GM21786 (cell line): ENCODE results near the gene RBM4B.

Experiments used
- ATAC-seq: cut with Tn5 transposase; IDR thresholded peaks from one replicate; pipeline ENCODE4 v1.9.1; 2021; ENCODE audit not compliant: unreplicated experiment

The RBM4B gene

DNA sequence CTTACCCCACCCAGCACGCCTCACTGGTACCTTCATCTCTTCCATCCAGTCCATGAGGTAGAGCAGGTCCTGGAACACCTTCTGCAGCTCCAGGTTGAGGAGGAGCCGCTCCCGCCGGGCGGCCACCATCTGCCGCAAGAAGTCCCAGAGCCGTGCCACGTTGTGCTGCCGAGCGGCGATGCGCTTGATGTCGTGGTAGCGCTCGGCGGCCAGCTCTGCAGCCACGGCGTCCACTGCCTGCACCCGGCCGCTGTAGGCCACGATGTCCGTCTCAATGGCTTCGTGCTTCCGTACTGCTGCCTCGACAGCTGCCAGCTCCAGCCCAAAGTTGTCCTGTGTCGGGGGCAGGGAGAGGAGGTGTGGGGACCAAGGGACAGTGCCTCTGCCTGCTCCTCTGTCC lies 29.8 kb upstream of the RBM4B start:
- ATAC-seq: no peak

DNA sequence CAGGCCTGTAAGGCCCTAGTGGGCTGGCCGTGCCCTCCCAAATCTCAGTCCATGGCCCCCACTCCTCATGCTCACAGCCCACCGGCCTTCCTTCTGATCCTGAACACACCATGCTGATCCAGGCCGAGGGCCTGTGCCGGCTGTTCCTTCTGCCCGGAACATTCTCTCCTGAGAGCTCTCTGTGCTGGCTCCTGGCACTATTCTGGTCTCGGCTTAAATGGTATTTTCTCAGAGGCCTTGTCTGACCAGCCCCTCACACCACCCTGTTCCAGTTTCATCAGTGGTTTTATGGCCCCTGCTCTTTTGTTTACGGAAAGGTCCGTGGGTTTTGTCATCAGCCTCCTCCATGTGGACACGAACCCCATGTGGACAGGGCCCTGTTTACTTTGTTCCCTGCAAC lies 29.3 kb upstream of the RBM4B start:
- no peak for ATAC-seq

DNA sequence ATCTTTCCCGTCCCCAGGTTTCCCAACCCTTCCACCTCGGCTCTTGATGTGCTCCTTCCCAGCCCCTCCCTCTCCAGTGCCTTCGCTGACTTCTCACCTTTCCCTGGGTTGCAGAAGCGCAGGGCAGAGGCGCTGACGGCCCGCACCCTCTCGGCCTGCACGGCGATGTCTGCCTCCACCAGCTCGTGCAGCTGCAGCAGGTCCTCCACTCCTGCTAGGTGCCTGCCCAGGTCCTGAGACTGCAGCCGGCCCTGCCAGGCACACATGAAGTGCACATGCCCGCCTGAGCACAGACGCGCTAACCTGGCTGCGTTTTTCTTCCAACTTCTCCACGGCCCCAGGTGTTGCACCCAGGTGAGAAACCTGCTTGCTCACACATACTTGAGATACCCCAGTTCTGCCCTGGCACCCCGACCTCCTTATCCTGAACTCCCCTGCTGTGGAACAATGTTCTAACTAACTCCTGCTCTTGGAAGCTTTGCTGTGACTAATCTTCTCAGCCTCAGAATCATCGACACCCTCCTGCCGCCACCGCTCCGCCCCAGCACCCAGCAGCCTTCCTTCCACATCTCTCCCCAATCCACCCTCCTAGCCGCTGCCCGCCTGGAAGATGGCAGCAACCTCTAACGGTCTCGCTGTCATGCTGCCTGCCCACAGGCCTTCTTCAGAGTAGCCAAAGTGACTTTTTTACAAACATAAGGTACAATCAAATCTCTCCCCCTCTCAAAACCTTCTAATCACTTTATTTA lies 28.1 kb upstream of the RBM4B start:
- no peak for ATAC-seq

DNA sequence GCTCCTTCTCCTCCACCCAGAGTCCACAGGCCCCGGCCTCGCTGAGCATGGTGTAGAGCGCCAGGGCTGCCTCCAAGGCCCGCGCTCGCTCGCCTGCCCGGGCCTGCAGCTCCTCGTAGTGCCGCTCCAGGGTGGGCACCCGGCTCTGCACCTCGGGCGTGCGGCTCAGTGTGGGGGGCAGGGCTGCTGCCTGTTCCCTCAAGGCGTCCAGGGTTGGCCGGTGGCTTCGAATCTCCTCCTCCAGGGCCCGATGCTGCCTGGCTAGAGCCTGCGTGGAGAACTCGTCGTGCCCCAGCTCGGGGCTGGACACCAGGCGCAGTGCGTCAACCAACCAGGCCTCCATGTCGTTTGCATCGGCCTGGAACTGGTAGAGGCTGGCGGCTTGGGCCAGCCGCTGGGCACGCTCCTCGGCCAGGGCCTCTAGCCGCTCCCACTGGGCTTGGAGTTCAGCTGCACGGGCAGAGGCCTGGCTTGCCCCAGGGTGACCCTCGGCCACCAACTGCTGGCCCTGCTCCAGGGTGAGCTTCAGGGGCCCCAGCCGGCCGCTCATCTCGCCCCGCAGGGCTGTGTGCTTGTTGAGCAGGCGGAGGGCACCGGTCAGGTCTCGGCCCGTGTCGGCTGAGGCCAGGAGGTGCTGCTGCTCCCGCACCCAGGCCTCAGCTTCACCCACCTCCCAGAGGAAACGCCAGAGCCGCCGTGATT lies 27.1 kb upstream of the RBM4B start:
- ATAC-seq: no peak

DNA sequence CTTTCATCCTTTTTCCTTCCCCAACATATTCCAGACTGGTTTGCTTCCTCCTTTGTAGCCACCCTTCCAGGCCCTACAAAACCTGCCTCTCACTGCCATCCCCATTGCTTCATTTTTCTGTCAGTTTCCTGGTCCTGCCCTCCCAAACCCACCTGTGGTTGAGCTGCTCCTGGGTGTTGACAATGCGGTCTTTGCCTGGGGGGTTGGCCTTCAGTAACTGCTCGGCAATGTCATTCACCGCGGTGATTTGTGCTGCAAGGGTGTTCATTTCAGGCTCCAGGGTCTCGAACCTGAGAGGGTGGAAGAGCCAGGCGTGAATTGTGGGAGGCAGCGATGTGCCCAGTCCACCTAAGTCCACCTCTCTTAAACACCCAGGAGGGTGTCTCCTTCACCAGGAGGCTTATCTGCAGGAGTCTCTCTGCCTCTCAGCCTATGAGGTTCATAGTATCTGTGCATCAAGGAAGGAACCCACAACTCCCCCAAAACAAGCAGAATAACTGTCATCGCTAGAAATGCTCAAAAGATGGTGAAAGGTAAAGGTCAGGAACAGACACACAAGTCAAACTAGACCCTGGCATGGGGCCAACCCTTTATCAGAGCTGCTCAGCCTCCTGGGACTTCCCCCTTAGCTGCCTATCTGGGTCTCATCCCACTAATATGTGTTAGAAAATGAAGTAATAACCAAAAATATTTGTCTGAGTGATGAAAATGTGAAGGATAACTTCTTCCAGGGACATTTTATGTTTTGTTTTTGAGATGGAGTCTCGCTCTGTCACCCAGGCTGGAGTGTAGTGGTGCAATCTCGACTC lies 23.9 kb upstream of the RBM4B start:
- ATAC-seq: no peak

DNA sequence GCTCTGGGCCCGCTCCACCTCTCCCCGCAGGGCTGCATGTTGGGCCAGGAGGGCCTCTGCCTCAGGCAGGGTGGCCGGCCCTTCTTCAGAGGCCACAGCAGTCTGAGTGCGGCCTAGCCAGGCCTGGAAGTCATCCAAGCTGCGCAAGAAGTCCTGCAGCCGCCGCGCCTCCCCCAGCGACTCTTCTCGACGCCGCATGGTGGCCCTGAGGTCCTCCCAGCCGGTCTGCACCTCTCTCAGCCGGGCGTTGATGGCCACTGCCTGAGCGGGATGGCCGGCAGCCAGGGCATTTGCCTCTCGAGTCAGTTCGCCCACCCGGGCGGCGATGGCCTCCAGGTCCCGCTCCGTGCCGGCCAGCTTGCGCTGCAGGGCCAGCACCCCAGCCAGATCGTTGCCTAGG lies 23.1 kb upstream of the RBM4B start:
- ATAC-seq: no peak

DNA sequence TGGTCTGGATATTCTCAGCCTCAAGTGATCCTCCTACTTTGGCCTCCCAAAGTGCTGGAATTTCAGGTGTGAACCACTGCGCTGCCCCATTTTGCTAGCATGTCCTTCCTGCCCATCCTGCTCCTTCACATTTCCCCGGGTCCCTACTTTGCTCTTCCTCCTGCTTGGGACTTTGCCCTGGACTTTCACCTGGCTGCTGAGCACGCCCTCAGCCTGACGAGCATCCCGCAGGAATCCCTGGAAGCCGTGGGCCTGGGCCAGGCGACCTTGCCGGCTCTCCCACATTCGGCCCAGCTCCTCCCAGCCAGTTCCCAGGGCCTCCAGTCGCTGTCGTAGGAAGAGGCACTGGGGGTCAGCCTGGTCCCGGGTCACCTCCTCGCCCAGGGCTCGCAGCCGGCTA lies 22.6 kb upstream of the RBM4B start:
- ATAC-seq: no peak

DNA sequence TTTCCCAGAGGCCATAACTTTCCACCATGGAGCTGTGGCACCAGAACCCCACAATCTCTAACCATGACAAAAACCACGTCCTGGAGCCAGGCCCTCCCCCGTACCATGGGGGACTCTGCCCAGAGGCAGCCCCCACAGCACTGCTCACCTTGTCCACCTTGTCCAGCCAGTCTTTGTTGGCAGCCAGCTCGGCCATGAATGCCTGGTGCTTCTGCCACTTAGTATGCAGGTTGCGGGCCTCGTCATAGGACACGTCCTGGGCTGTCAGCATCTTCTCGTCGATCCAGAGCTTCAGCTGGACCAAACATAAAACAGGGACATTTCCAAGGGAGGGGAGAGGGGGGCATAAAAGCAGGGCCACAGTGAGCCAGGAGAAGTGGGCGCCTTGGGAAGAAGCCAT lies 20.8 kb upstream of the RBM4B start:
- ATAC-seq: no peak

DNA sequence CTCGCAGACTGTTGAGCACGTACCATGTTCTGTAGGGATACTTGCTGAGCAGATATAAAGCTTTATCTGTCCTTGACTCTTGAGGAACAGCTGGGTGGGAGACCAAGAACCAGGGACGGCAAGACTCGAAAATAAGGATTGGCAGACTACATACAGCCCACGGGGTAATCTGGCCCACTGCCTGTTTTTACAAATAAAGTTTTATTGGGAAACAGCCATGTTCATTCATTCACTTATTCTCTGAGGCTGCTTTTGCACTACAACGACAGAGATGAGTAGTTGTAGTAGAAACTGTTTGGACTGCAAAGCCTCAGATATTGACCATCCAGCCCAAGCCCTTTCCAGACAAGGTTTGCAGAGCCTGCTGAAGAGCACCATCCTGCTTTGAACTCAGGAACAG lies 20.3 kb upstream of the RBM4B start:
- no peak for ATAC-seq

DNA sequence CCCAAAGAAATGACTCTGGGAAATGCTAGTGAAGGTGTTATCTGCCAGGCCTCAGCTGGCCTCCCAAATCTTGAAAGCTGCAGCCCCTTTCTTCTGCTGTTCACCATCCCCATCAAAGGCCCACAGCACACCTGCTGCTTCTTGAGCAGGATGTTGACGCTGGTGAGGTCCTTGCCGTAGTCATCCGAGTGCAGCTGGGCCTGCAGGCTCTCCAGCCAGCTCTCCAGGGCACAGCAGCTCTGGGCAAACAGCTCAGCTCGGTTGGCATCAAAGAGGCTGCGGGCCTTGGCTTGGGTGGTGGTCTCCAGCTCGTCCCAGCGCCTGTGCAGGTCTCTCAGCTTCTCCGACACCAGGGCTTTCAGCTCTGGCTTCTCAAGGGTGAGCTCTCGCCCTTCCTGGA lies 18.5 kb upstream of the RBM4B start:
- ATAC-seq: no peak

DNA sequence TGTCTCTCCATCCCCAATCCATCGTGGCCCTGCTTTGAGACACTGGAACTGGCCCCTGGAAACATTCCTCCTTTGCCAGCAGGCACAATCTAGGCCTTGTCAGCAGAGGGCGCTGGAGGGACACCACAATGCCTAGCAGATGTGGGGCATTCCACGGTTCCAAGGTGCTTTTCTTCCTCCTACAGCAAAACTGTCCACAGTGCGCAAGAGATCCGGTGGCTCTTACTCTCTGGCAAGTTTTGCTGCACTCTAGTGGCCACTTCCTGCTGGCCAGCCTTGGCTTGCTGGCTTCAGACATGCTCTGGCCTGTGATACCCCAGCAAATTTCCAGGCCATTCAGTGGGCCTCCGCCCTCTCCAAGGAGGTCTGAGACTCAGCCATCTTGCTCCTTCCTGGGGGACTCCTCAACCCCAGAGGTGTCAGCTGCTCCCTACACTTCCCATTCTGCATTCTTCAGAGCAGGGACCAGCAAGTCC lies 17.1 kb upstream of the RBM4B start:
- ATAC-seq: peak; percentile 66

DNA sequence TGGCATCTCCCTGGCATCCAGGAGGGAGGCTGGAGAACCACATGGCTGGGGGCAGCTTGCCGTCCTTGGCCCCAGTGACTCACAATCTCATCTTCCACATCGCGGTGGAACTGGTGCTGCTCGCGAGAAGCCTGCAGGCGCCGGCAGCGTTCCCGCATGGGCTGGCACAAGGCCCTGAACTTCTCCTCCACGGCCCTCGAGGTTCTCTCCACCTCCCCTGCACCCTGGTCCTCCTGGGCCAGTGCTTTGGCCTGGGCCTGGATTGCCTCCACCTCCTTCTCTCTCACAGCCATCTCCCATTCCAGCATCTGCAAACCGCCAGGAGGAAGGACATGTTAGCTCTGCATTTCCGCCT lies 16.3 kb upstream of the RBM4B start:
- ATAC-seq: no peak

DNA sequence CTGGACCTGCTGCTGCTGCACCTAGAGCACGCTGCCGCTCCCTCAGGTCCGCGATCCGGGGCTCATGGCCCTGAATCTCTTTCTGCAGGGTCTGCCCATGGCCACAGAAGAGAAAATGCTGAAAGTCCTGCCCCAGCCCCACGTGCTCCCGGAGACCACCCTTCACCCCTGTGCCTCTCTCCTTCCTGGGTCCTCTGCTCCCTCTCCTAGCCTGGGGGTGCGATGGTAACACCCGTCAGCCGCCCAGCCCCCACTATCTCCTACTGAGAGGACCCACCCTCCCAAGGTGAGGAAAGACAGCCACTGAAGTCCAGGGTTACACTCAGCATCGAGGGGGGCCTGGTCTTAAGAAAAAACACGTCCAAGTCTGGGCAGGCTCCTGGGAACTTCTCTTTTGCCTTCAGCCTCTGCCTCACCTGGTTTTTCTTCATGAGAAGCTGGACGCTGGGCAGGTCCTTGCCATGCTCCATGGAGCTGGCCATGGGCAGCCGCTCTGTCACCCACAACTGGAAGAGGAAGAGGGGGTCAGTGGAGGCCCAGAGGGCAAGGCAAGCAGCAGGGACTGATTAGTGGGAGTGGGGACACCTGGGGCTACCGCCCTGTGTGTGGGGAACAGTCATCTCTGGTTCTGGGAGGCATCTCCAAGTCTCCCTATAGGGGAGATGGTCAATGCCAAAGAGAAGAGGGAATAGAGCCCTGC lies 15.8 kb upstream of the RBM4B start:
- no peak for ATAC-seq

DNA sequence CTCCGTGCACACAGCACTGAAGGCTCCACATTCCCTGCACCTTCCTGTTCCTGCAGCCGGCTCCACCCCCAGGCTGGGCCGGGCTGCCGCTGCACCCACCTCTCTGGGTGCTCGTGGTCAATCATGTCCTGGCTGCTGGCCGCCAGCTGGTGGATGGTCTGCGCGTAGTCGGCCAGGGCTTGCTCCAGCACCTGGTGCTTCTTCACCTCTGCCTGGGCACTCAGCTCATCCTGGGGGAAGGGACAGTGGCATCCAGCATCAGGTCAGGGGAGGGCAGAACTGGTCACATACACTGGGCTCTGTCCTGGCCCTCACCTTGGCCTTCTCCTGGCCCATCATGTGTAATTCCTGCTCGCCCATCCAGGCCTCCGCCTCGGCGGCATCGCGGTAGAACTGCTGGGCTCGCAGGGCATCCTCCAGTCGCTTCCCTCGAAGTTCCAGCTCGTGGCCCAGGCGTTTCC lies 15.2 kb upstream of the RBM4B start:
- no peak for ATAC-seq

DNA sequence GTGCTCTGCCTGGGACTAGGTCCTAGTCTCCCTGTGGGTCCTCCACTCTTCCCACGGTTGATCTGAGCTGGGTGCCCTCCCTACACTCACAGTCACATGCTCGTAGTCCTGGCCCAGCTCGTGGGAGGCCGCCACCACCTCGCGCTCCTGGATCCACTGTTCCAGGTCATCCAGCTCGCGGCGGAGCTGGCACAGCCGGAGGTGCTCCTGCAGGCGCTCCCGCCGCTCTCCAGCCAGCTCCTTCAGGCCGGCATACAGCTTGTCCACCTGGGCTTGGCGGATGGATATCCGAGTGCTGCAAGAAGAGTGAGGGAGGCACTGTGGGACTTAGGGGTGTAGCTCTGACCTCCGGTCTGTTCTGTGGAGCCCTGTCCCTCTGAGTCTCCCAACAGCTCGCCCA lies 14.8 kb upstream of the RBM4B start:
- ATAC-seq: no peak

DNA sequence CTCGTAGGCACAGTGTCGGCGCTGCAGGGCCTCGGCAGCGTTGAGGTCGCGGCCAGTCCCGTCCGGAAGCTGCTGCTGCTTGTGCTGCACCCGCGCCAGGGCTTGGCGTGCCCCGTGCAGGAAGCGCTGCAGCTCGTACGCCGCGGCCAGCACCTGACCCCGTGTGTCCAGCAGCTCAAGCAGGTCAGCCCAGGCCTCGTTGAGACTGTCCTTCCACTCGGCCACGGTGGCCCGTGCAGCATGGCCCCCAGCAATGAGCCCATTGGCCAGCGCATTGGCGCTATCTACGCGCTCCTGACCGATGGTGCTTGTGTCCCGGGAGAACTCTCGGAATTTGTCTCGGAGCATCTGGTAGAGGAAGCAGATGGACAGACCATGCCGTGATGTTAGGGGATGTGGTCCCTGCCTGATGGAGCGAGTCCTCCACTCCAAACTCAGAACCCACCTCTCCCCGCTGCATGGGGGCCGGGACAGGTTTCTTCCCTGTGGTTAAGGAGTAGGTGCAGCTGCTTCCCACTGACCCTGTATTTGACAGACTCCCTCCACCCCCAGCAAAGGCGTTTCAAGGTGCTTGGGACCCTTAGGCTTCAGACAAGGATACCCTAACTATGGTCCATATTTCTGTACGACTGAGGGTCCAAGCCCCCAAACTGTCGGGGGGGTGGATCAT lies 13.8 kb upstream of the RBM4B start:
- no peak for ATAC-seq

DNA sequence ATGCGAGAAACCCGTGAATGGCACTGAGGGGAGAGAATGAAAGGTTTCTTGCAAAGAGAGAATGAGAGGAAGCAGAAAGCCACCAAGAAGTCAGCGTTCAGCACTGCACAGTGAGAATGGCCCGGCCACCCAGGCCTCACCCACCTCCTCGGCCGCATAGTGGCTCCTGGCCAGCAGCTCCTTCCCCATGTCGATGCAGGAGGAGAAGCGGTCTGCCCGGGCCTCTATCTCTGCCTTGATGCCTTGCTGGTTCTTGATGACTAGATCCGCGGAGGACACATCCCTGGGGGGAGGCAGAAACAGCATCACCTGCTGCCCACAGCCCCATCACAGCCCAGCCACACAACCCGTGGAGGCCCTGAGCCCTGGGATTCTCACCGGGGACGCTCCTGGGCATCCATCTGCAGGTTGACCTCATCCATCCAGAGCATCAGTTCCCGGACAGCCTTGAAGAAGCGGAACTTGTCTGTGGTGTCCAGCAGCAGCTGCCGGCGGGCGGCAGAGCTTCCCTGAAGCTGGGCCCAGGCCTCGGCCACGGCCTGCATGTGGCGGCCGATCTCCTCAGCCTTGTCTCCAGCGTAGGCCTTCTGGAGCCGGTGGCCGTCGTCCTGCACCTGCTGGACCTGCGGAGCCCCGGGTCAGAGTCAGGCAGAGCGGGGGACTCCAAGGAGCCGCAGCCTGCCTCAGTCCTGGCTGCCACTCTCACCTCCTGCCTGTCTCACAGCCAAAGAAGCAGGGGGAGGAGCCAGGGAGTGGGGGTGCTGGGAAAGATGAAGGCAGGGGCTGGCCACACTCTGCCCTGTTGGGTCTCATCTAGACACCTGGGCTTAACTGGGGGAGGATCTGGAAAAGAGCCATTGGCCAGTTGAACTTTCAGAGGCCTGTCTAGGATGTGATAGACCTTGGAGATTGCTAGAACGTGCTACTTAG lies 12.2 kb upstream of the RBM4B start:
- no peak for ATAC-seq

DNA sequence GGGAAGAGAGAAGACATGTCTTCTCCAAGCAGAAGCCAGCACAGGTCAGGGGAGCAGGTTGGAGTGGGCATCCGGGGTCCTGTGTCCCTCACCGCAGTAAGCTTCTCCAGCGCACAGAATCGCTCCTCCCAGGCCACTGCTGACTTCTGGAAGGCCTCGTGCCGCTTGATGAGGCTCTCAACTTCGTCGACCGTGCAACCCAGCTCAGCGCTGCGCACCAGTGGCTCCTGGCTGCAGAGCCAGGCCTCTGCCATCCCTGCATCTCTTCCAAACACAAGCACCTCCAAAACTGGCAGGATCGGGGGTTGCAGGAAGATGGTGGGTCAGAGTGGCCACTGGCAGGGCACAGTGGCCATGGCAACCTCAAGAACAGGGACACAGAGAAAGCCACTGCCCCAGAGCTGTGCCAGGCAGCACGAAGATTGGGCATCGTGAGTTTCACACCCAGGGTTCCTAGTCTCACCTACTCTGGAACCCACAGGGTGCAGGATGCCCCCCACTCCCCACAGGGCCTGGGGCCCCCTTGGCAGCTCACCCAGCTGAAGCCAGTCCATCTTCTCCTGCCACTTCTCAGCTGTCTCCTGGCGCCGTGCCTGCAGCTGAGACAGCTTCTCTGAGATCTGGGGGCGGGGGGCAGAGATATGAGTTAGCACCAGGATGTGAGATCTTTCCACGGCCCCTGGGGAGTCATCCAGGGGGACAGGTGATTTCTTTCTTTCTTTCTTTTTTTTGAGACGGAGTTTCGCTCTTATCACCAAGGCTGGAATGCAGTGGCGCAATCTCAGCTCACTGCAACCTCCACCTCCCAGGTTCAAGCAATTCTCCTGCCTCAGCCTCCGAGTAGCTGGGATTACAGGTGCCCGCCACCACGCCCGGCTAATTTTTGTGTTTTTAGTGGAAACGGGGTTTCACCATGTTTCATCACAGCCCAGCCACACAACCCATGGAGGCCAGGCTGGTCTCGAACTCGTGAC lies 11.2 kb upstream of the RBM4B start:
- no peak for ATAC-seq
